Measurements from ENCODE around the gene ATP13A2.

Gene ATP13A2

GRCh38 chr1:17002524-17002902 is 9.2 kb downstream of the ATP13A2 start:
- no peak for DNase-seq

GRCh38 chr1:17001760-17002523 is 9.8 kb downstream of the ATP13A2 start:
- DNase-seq: no peak

GRCh38 chr1:16999863-17000262 is 11.9 kb downstream of the ATP13A2 start:
- no peak for DNase-seq

GRCh38 chr1:16998589-16998988 is 13.1 kb downstream of the ATP13A2 start:
- DNase-seq: no peak

- DNase-seq: no peak
These were observed 14.9 kb downstream of the ATP13A2 start for GRCh38 chr1:16996845-16997244.

- DNase-seq: no peak
These were observed 18.1 kb downstream of the ATP13A2 start for GRCh38 chr1:16993521-16994038.

- DNase-seq: no peak
These were observed 19.1 kb downstream of the ATP13A2 start for GRCh38 chr1:16992675-16993074.

- no peak for DNase-seq
These were observed 19.6 kb downstream of the ATP13A2 start for GRCh38 chr1:16992102-16992501.

GRCh38 chr1:16991571-16991970 is 20.2 kb downstream of the ATP13A2 start:
- DNase-seq: no peak

GRCh38 chr1:16989676-16990391 is 21.9 kb downstream of the ATP13A2 start:
- DNase-seq: no peak

GRCh38 chr1:16988210-16988609 is 23.5 kb downstream of the ATP13A2 start:
- no peak for DNase-seq

GRCh38 chr1:16986962-16987361 is 24.8 kb downstream of the ATP13A2 start:
- DNase-seq: no peak

- no peak for DNase-seq
These were observed 25.2 kb downstream of the ATP13A2 start for GRCh38 chr1:16986560-16986959.

GRCh38 chr1:16986113-16986512 is 25.6 kb downstream of the ATP13A2 start:
- DNase-seq: no peak

GRCh38 chr1:16984717-16985116 is 27.0 kb downstream of the ATP13A2 start:
- DNase-seq: no peak

- DNase-seq: no peak
These were observed 28.1 kb downstream of the ATP13A2 start for GRCh38 chr1:16983649-16984048.

- DNase-seq: no peak
These were observed 28.8 kb downstream of the ATP13A2 start for GRCh38 chr1:16982902-16983301.

GRCh38 chr1:16981269-16981849 is 30.4 kb downstream of the ATP13A2 start:
- no peak for DNase-seq

- DNase-seq: no peak
These were observed 31.1 kb downstream of the ATP13A2 start, which contains the start of gene MFAP2 for GRCh38 chr1:16980473-16981268. TSS of gene MFAP2 (minus strand) at chr1:16980620. CDS start at chr1:16978273, 2,347 bp downstream.

- DNase-seq: no peak
These were observed 32.0 kb downstream of the ATP13A2 start for GRCh38 chr1:16979475-16980327.

GRCh38 chr1:16978567-16979474 is 32.9 kb downstream of the ATP13A2 start:
- no peak for DNase-seq

Measured in activated effector memory CD4-positive, alpha-beta T cell treated with anti-CD3 and anti-CD28 coated beads, Interleukin-2, amount 50 U/mL, for 16 hours (primary cell).